Kidney (tissue), 14 donors: Measurements from ENCODE around the gene C12orf76. TPM values are rescaled to one million over a fixed set of nuclear protein-coding genes. Genes with fewer than 3 reads are reported as not detected.

ENCODE experiments used
- DNase-seq, 5 donors: peaks; one replicate each; pipeline ENCODE4 v3.0.0-alpha.2; 2013 to 2020
- FAIRE-seq: peaks from 2 replicates; lab custom pipeline; 2012; peaks lifted over from hg19 to GRCh38; lab: Jason Lieb, UNC
- H3K27ac ChIP-seq, 2 donors: one replicate each; pipeline ENCODE4 v1.7.0; 2013; ENCODE audit warnings: low read depth in 2 of 2, low read length in 2 of 2, inconsistent platforms in 1 of 2
- H3K27me3 ChIP-seq: one replicate; pipeline ENCODE4 v1.7.1; 2013; ENCODE audit warnings: low read length, inconsistent platforms; ENCODE audit not compliant: control insufficient read depth, insufficient read depth
- H3K36me3 ChIP-seq, 3 donors: one replicate each; pipeline versions ENCODE4 v1.7.0 to v1.7.1; 2013; ENCODE audit warnings: low read length in 3 of 3, control low read depth in 1 of 3, inconsistent platforms in 1 of 3; ENCODE audit not compliant: insufficient read depth in 3 of 3, control insufficient read depth in 2 of 3
- H3K4me1 ChIP-seq, 3 donors: one replicate each; pipeline versions ENCODE4 v1.7.0 to v1.7.1; 2013; ENCODE audit warnings: low read length in 3 of 3, inconsistent platforms in 1 of 3, low read depth in 1 of 3; ENCODE audit not compliant: control insufficient read depth in 2 of 3, insufficient read depth in 2 of 3
- H3K4me3 ChIP-seq, 3 donors: one replicate each; pipeline versions ENCODE4 v1.7.0 to v1.8.1; 2013; ENCODE audit warnings: low read length in 3 of 3, control low read depth in 1 of 3, inconsistent platforms in 1 of 3
- H3K9ac ChIP-seq, 3 donors: one replicate each; pipeline versions ENCODE4 v1.7.0 to v1.7.1; 2013; ENCODE audit warnings: low read length in 3 of 3, control low read depth in 1 of 3, inconsistent platforms in 1 of 3
- H3K9me3 ChIP-seq, 3 donors: one replicate each; pipeline versions ENCODE4 v1.7.0 to v1.7.1; 2013; ENCODE audit warnings: low read length in 3 of 3, control low read depth in 1 of 3, inconsistent platforms in 1 of 3; ENCODE audit not compliant: control insufficient read depth in 2 of 3, insufficient read depth in 1 of 3
- intact Hi-C: fragments of 100-400 bp; cut with DNase I; formaldehyde crosslinking; loops from one replicate; pipeline ENCODE4 v1.11.1; 2022
- polyA plus RNA-seq: library from polyadenylated mRNA; stranded (reverse); fragments of 350-450 nt; fragmentation: Illumina TruSeq; extraction: RNeasy Lipid Tissue Mini Kit (QIAGEN cat#74804); gene quantifications from one replicate; pipeline ENCODE4 v1.2.3, GENCODE V29; 2014; ENCODE audit warnings: low read depth, low replicate concordance; ENCODE audit not compliant: insufficient read depth
- total RNA-seq: library from RNA; stranded (reverse); fragmentation: NEBNext Ultra II Directional; extraction: Animal tissue kit (Norgen Biotek cat#: 25700); gene quantifications from one replicate; pipeline ENCODE4 v1.2.1, GENCODE V29; 2021
- TF ChIP-seq, protein P1 (sequence below): IDR thresholded peaks from 3 replicates; pipeline ENCODE4 v1.5.1; 2012; ENCODE audit warnings: mild to moderate bottlenecking, moderate library complexity, borderline replicate concordance; ENCODE audit not compliant: insufficient read depth; ENCODE audit errors: extremely low read depth
- donor health status: control.
- donor health status: control.
- donor health status: control.
- donor health status: control.
- donor health status: control.
- donor health status: DM: yes; HTN: yes; CAD: no.
- donor health status: Normal renal cell carcinoma (clear cell type).

C12orf76 gene
- total and polyA plus RNA-seq, 2 donors from 2014 or later: 14.6 to 15.8 TPM

DNA sequence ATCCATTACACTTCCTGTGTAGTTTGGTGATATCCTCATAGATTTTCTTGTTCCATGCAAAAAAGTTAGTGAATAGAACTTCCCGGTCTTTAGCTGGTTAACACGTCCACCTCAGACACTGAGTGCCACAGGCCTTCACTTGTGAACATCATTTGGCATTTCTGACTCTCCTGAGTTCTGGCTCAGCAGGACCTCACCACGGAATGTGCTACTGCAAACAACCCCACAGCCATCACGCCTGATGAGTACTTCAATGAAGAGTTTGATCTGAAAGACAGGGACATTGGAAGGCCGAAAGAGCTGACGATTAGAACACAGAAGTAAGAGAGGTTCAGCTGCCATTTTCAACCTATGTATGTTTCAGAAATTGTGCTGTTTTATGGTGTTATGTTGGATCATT, 20.0 kb downstream of the C12orf76 start:
- Histone ChIP-seq H3K4me1 (no peaks in the 10 kb centered on the region), H3K27me3 (no peaks in the 10 kb centered on the region), H3K27ac (no peak overlapping the region), H3K9me3 (no peaks in the 10 kb centered on the region), H3K9ac (no peak overlapping the region), H3K4me3 (no peak overlapping the region), H3K36me3 (peaks cover 0 to 41% (median 19%) of the 10 kb centered on the region in 3 donors)
- TF ChIP-seq, protein P1, sequence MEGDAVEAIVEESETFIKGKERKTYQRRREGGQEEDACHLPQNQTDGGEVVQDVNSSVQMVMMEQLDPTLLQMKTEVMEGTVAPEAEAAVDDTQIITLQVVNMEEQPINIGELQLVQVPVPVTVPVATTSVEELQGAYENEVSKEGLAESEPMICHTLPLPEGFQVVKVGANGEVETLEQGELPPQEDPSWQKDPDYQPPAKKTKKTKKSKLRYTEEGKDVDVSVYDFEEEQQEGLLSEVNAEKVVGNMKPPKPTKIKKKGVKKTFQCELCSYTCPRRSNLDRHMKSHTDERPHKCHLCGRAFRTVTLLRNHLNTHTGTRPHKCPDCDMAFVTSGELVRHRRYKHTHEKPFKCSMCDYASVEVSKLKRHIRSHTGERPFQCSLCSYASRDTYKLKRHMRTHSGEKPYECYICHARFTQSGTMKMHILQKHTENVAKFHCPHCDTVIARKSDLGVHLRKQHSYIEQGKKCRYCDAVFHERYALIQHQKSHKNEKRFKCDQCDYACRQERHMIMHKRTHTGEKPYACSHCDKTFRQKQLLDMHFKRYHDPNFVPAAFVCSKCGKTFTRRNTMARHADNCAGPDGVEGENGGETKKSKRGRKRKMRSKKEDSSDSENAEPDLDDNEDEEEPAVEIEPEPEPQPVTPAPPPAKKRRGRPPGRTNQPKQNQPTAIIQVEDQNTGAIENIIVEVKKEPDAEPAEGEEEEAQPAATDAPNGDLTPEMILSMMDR: no peak
- DNase-seq (no peak), FAIRE-seq (no peak)
- intact Hi-C loops: no loop called here

DNA sequence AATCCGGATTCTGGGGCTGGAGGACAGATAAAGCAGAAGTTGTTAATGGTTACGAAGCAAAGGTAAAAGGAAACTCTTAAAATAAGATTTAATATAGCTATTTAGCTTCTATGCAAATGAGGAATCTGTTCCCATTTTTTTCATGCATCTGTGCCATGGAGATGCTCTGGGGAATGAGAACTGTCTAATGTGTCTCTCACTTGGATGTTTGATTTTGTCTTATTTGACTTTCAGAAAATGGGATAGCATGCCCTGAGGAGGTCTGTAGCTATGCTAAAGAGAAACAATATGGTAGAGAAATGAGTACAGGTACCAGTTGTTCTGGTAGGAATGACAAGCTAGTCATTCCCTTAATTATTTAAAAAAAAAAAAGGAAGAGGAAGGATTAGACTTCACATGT, 24.3 kb downstream of the C12orf76 start:
- no peaks in the 10 kb centered on the region for H3K4me1 ChIP-seq
- no peaks in the 10 kb centered on the region for H3K9me3 ChIP-seq
- DNase-seq (no peak), FAIRE-seq (no peak)
- no peak overlapping the region for H3K4me3 ChIP-seq
- TF ChIP-seq, protein P1: no peak
- no peak overlapping the region for H3K9ac ChIP-seq
- H3K36me3 ChIP-seq: peaks cover 0 to 49% (median 24%) of the 10 kb centered on the region in 3 donors
- intact Hi-C loops: no loop called here
- no peaks in the 10 kb centered on the region for H3K27me3 ChIP-seq
- no peak overlapping the region for H3K27ac ChIP-seq

DNA sequence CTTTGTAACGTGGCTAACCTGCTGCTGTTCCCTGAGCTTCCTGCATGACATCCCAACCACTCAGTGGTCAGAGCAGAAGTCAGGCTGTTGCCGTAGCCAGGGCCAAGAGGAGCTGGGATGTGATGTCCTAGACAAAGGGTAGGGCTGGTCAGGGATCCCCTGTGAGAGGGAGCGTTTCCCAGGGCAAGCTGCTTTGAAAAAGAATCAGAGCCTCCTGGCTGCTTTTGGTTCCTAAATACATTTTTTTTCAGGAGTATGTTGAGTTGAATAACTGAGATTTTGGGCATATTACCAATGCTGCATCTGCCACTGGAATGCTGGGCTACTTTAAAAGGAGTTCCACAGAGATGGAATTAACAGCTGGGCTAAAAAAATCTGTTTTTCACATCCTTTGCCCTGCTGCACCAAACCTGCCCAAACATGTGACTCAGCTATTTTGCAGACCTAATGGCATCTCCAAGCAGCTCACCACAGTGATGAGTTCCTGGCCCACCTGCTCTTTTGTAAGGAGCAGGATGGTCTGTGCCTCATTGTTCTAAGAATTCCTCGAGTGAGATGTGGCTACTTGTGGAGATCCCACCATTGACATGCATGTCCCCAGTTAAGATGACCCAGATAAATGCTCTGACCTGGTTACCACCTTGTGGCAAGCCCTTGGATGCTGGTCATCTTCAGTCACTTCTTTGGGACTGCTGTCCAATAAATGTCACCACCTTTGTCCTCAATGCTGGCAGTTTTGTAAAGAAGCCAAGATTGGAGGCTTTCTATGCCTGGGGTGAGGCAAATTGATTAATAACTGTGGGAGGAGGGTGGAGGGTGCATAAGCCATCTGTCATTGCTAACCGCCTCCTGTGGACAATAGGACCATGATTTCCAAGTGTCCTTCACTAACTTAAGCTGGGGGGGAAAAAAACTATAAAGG, 25.0 kb downstream of the C12orf76 start:
- Histone ChIP-seq H3K36me3 (peaks cover 0 to 51% (median 25%) of the 10 kb centered on the region in 3 donors), H3K27ac (no peak overlapping the region), H3K27me3 (no peaks in the 10 kb centered on the region), H3K9me3 (no peaks in the 10 kb centered on the region), H3K4me1 (no peaks in the 10 kb centered on the region), H3K4me3 (no peak overlapping the region), H3K9ac (no peak overlapping the region)
- intact Hi-C loops: no loop called here
- DNase-seq (no peak), FAIRE-seq (no peak)
- TF ChIP-seq, protein P1: no peak
